ENCODE measurements around the gene TYW1B.
"Not testable (repeated sequence)": the region's sequence is repeated elsewhere in the genome, so short reads cannot be mapped to it uniquely, and the experiment has no call there.

DNA sequence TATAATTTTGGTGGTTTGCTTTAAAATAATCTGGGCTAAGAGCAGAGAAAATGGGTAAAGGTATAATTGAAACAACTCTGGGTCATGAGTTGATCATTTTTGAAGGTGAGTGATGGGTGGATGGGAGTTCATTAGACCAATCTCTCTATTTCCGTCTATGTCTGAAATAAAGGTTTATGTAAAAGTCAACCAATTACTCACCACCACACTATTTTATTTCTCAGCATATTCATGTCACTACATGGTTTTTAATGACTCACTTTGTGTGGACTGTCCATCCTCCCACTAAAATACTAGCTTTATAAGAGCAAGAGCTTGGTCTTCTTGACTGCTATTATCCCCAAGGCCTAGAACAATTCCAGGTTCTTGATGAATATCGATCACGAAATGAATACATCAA, 199.6 kb downstream of the TYW1B start:
- TF ChIP-seq, protein P1, sequence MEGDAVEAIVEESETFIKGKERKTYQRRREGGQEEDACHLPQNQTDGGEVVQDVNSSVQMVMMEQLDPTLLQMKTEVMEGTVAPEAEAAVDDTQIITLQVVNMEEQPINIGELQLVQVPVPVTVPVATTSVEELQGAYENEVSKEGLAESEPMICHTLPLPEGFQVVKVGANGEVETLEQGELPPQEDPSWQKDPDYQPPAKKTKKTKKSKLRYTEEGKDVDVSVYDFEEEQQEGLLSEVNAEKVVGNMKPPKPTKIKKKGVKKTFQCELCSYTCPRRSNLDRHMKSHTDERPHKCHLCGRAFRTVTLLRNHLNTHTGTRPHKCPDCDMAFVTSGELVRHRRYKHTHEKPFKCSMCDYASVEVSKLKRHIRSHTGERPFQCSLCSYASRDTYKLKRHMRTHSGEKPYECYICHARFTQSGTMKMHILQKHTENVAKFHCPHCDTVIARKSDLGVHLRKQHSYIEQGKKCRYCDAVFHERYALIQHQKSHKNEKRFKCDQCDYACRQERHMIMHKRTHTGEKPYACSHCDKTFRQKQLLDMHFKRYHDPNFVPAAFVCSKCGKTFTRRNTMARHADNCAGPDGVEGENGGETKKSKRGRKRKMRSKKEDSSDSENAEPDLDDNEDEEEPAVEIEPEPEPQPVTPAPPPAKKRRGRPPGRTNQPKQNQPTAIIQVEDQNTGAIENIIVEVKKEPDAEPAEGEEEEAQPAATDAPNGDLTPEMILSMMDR (IDR thresholded peaks at IDR 0.05; ENCODE audit: insufficient read depth, low read length): not testable (repeated sequence)
- not testable (repeated sequence) for TF ChIP-seq POLR2AphosphoS5, GABPA (IDR thresholded peaks at IDR 0.05; ENCODE audit: low read depth)
- TF ChIP-seq, protein P2, sequence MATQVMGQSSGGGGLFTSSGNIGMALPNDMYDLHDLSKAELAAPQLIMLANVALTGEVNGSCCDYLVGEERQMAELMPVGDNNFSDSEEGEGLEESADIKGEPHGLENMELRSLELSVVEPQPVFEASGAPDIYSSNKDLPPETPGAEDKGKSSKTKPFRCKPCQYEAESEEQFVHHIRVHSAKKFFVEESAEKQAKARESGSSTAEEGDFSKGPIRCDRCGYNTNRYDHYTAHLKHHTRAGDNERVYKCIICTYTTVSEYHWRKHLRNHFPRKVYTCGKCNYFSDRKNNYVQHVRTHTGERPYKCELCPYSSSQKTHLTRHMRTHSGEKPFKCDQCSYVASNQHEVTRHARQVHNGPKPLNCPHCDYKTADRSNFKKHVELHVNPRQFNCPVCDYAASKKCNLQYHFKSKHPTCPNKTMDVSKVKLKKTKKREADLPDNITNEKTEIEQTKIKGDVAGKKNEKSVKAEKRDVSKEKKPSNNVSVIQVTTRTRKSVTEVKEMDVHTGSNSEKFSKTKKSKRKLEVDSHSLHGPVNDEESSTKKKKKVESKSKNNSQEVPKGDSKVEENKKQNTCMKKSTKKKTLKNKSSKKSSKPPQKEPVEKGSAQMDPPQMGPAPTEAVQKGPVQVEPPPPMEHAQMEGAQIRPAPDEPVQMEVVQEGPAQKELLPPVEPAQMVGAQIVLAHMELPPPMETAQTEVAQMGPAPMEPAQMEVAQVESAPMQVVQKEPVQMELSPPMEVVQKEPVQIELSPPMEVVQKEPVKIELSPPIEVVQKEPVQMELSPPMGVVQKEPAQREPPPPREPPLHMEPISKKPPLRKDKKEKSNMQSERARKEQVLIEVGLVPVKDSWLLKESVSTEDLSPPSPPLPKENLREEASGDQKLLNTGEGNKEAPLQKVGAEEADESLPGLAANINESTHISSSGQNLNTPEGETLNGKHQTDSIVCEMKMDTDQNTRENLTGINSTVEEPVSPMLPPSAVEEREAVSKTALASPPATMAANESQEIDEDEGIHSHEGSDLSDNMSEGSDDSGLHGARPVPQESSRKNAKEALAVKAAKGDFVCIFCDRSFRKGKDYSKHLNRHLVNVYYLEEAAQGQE (IDR thresholded peaks at IDR 0.05; ENCODE audit: insufficient replicate concordance, low read depth): not testable (repeated sequence)

All from HL-60 (cell line).